NOMO-1 treated with dmso at 0.1 percent for 144 hours (cell line): ENCODE results near the gene C19orf25.

Experiments used
- DNase-seq: peaks from one replicate; lab custom pipeline; 2025; ENCODE audit not compliant: unreplicated experiment; lab: John Stamatoyannopoulos, UW

Gene C19orf25

GRCh38 chr19:1433119-1434039 lies 45.6 kb downstream of the C19orf25 start:
- DNase-seq = no peak

- DNase-seq = no peak
Observed at GRCh38 chr19:1432507-1432887, 46.5 kb downstream of the C19orf25 start.

GRCh38 chr19:1431759-1432506 lies 47.1 kb downstream of the C19orf25 start:
- no peak for DNase-seq

GRCh38 chr19:1430246-1430645 lies 48.8 kb downstream of the C19orf25 start:
- no peak for DNase-seq

DNA sequence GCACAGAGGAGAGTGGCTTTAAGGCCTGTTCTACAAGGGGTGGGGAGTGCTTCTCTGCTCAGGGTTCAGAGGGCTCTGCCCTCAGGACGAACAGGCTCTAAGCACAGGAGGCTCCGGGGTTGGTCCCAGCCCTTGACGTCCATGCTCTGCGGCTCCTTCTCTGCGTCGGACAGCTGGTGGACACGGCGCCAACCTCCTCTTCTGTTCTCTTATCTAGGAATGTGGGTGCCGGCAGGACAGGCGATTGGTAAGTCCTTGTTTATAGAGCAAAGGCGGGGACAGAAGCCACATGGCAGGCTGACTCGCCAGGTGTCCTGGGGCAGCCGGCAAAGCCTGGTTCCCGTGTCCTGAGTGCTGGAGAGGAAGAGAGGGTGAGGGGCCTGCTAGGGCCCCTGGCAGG lies 49.3 kb downstream of the C19orf25 start:
- no peak for DNase-seq

GRCh38 chr19:1428738-1429391 lies 50.1 kb downstream of the C19orf25 start:
- no peak for DNase-seq

- no peak for DNase-seq
Observed at GRCh38 chr19:1427221-1427920, 51.6 kb downstream of the C19orf25 start.

- DNase-seq = no peak
Observed at GRCh38 chr19:1426736-1427135, 52.3 kb downstream of the C19orf25 start.

- no peak for DNase-seq
Observed at GRCh38 chr19:1425902-1426301, 53.1 kb downstream of the C19orf25 start.

DNA sequence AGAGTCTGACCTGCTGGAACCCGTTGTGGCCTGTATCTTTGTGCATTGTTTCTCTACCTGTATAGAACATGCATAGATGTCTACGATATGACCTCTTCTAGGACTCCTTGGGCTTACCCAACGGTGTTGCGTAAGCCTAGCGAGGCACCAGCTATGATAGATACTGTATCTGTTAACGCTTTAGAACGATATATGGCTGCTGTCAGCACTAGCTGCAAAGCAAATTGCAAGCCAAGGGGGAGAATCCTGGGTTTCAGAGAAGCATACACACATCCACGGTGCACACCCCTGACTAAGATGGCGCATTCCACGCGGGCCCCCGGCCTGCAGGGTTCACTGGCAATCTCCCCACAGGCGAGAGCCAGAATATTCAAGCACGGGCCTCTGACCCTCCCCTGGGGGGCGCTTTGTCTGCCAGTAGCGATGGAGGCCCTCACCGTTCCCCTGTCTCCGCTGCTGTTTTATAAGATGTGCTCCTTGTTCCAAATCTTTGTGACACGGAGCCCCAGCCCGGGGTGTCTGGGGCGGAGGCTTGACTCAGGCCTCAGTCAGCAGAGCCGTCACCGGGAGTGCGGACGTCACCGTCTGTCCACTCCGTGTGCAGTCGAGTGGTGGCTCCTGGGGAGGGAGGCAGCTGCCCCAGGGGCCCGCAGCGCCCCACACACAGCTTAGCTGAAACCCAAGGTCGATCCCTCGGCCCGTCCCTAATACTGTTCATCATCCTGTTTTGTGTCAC lies 53.7 kb downstream of the C19orf25 start:
- no peak for DNase-seq

GRCh38 chr19:1424192-1424955 lies 54.6 kb downstream of the C19orf25 start:
- no peak for DNase-seq

DNA sequence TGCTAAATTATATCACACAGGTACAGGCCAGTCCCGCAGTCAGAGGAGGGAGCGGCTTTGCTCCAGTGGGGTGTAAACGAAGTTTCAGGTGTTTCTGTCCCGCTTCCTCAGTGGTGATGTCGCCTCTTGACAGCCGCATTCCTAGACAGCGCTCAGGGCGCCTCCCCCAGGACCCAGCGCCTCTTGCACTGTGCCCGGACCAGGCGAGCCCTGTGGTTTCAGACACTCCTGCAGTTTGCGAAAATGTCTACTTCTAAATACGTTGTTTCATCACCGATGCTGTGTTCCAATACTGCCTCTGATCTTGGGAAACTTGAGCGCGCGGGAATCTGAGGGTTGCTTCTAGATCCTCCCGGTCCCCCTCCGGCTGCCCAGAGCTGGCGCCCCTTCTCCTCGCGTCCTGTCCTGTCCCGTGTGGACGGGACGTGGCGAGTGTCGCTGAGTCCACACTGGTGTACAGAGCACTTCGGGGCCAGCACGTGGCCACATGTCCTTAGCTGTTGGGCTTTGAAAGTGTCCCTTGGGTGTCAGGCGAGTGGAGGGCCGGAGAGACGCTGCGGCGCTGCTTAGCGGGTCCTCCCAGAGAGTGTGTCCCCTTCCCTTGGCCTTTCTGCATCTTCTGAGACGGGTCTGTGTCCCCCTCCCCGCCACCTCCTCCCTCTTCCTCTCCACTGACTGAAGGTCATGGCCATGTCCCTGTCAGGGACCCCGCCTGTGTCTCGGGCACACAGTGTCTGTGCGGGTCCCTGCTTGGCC lies 55.4 kb downstream of the C19orf25 start:
- no peak for DNase-seq
